NT2/D1 (cell line): ENCODE results near the gene JAM2.

Source experiments
- SUZ12 ChIP-seq: IDR thresholded peaks from 2 replicates; pipeline ENCODE4 v1.6.1; 2011; ENCODE audit not compliant: insufficient read length, insufficient read depth; ENCODE audit errors: extremely low read depth
- ZNF274 ChIP-seq: IDR thresholded peaks from 2 replicates; pipeline ENCODE4 v1.6.1; 2011; ENCODE audit warnings: mild to moderate bottlenecking, low read depth, low read length

GRCh38 chr21:25700741-25701140 lies 61.7 kb downstream of the JAM2 start:
- no peak for TF ChIP-seq SUZ12
- TF ChIP-seq ZNF274: no peak
